SK-N-SH (cell line): ENCODE measurements around the gene CDK15. TPM values are rescaled to one million over a fixed set of nuclear protein-coding genes. Genes with fewer than 3 reads are reported as not detected.

Experiments used
- CTCF ChIA-PET: fragments of 300-600, 350-600 bp; formaldehyde crosslinking; extraction: SDS; loops from one replicate; lab custom pipeline; 2021; lab: Yijun Ruan, JAX
- POLR2A ChIA-PET: fragments of 350-600 bp; sonication (Branson Sonifier 250); formaldehyde crosslinking; extraction: SDS; loops from one replicate; lab custom pipeline; 2020; ENCODE audit warnings: antibody characterized with exemption, inconsistent platforms; lab: Yijun Ruan, JAX
- DNase-seq: peaks from one replicate; pipeline ENCODE4 v3.0.0; 2012
- H2AFZ ChIP-seq: fragments of 200-600 bp; sonication (generic); 2 replicates; pipeline ENCODE4 v1.8.1; 2016; ENCODE audit warnings: antibody characterized with exemption, mild to moderate bottlenecking, low read depth
- H3F3A ChIP-seq: fragments of 200-600 bp; sonication (generic); replicated peaks from 2 replicates; pipeline ENCODE3; 2016; ENCODE audit warnings: antibody characterized with exemption, mild to moderate bottlenecking; ENCODE audit not compliant: insufficient read depth
- H3K27ac ChIP-seq, 2 experiments: fragments of 200-500 bp in 1 of 2; fragments of 200-600 bp in 1 of 2; sonication (Bioruptor generic) in 1 of 2; sonication (generic), shearing (Covaris generic) in 1 of 2; 2 replicates each; pipeline versions ENCODE4 v1.5.1 to v1.6.1; 2014 to 2016; ENCODE audit warnings: low read depth in 2 of 2, inconsistent platforms in 1 of 2, low read length in 1 of 2, mild to moderate bottlenecking in 1 of 2, mixed read lengths in 1 of 2
- H3K27me3 ChIP-seq: fragments of 200-600 bp; sonication (generic), shearing (Covaris generic); 2 replicates; pipeline ENCODE4 v1.6.1; 2016; ENCODE audit warnings: mixed run types; ENCODE audit not compliant: insufficient read depth
- H3K36me3 ChIP-seq, 2 experiments: fragments of 200-500 bp in 1 of 2; fragments of 200-600 bp in 1 of 2; sonication (Bioruptor generic) in 1 of 2; sonication (generic) in 1 of 2; replicated peaks in 1 of 2; 2 replicates each; pipeline versions ENCODE3 to v1.5.1; 2014 to 2016; ENCODE audit warnings: low read length in 1 of 2, mild to moderate bottlenecking in 1 of 2; ENCODE audit not compliant: insufficient read depth in 2 of 2, control insufficient read depth in 1 of 2
- H3K4me1 ChIP-seq, 2 experiments: fragments of 200-500 bp in 1 of 2; fragments of 200-600 bp in 1 of 2; sonication (Bioruptor generic) in 1 of 2; sonication (generic), shearing (Covaris generic) in 1 of 2; 2 replicates each; pipeline versions ENCODE4 v1.5.1 to v1.6.1; 2014 to 2016; ENCODE audit warnings: low read depth in 1 of 2, low read length in 1 of 2, mixed run types in 1 of 2; ENCODE audit not compliant: insufficient read depth in 2 of 2, control insufficient read depth in 1 of 2
- H3K4me2 ChIP-seq: fragments of 200-600 bp; sonication (generic), shearing (Covaris generic); 2 replicates; pipeline ENCODE4 v1.6.1; 2017; ENCODE audit warnings: mixed run types
- H3K4me3 ChIP-seq, 2 experiments: fragments of 200-500 bp in 1 of 2; fragments of 200-600 bp in 1 of 2; sonication (Bioruptor generic) in 1 of 2; sonication (generic), shearing (Covaris generic) in 1 of 2; 2 replicates each; pipeline versions ENCODE4 v1.5.1 to v1.8.1; 2014 to 2016; ENCODE audit warnings: low read depth in 2 of 2, inconsistent platforms in 1 of 2, low read length in 1 of 2, mild to moderate bottlenecking in 1 of 2, mixed read lengths in 1 of 2, moderate library complexity in 1 of 2
- H3K79me2 ChIP-seq: fragments of 200-600 bp; sonication (generic); 2 replicates; pipeline ENCODE4 v1.8.1; 2017; ENCODE audit warnings: mild to moderate bottlenecking; ENCODE audit not compliant: insufficient read depth
- H3K9ac ChIP-seq: fragments of 200-600 bp; sonication (generic); 2 replicates; pipeline ENCODE4 v1.6.1; 2017; ENCODE audit warnings: mixed run types
- H3K9me2 ChIP-seq: fragments of 200-600 bp; sonication (generic); 2 replicates; pipeline ENCODE4 v1.6.1; 2017; ENCODE audit warnings: mixed run types
- H3K9me3 ChIP-seq: fragments of 200-600 bp; sonication (generic); 2 replicates; pipeline ENCODE4 v1.6.1; 2017; ENCODE audit warnings: mixed run types, mild to moderate bottlenecking, moderate library complexity
- H4K20me1 ChIP-seq: fragments of 200-600 bp; sonication (generic); 2 replicates; pipeline ENCODE4 v1.6.1; 2017; ENCODE audit warnings: mild to moderate bottlenecking, mixed run types; ENCODE audit not compliant: insufficient read depth
- CHD2 ChIP-seq: fragments of 150-350 bp; IDR thresholded peaks from 2 replicates; pipeline ENCODE4 v1.6.1; 2018; ENCODE audit warnings: low read length; ENCODE audit not compliant: partially characterized antibody
- FOSL2 ChIP-seq: IDR thresholded peaks from 2 replicates; pipeline ENCODE4 v1.4.0; 2012; ENCODE audit warnings: low read depth, mild to moderate bottlenecking, moderate library complexity, borderline replicate concordance
- GABPA ChIP-seq: IDR thresholded peaks from 2 replicates; pipeline ENCODE4 v1.4.0; 2012; ENCODE audit warnings: low read depth, mild to moderate bottlenecking
- IRF3 ChIP-seq: fragments of 150-350 bp; IDR thresholded peaks from 2 replicates; pipeline ENCODE4 v1.6.1; 2016; ENCODE audit warnings: mild to moderate bottlenecking, low read depth, low read length
- JUND ChIP-seq: IDR thresholded peaks from 2 replicates; pipeline ENCODE4 v1.4.0; 2012
- NRF1 ChIP-seq: IDR thresholded peaks from 2 replicates; pipeline ENCODE4 v1.6.1; 2012; ENCODE audit warnings: low read depth, mild to moderate bottlenecking, low read length
- PBX3 ChIP-seq: IDR thresholded peaks from 2 replicates; pipeline ENCODE4; 2012
- RFX5 ChIP-seq: IDR thresholded peaks from 2 replicates; pipeline ENCODE4 v1.6.1; 2012; ENCODE audit warnings: mild to moderate bottlenecking, improper control_type of control experiment, low read length
- RXRA ChIP-seq: IDR thresholded peaks from 2 replicates; pipeline ENCODE4 v1.4.0; 2012; ENCODE audit warnings: low read depth, mild to moderate bottlenecking, borderline replicate concordance
- SMC3 ChIP-seq: IDR thresholded peaks from 2 replicates; pipeline ENCODE4 v1.6.1; 2012; ENCODE audit warnings: low read depth, low read length, improper control_type of control experiment
- TAF1 ChIP-seq: IDR thresholded peaks from 2 replicates; pipeline ENCODE4 v1.6.1; 2012; ENCODE audit warnings: low read depth, mild to moderate bottlenecking, low read length, moderate library complexity, borderline replicate concordance
- TCF12 ChIP-seq: IDR thresholded peaks from 2 replicates; pipeline ENCODE4 v1.4.0; 2012
- USF1 ChIP-seq: IDR thresholded peaks from 2 replicates; pipeline ENCODE4 v1.4.0; 2012; ENCODE audit warnings: low read depth, borderline replicate concordance
- USF2 ChIP-seq: fragments of 150-350 bp; IDR thresholded peaks from 2 replicates; pipeline ENCODE4 v1.6.1; 2017; ENCODE audit warnings: antibody characterized with exemption, low read length, low read depth, borderline replicate concordance
- WGBS: methylation state at CpG from one replicate; pipeline ENCODE4 v1.1.6; 2017; ENCODE audit warnings: low lambda C conversion rate; 5-methylcytosine and 5-hydroxymethylcytosine counted together
- polyA plus RNA-seq, 3 experiments: library from polyadenylated mRNA; depleted of rRNA; stranded (reverse); fragments of >200 nt; gene quantifications; 2 replicates each; pipeline ENCODE4 v1.2.3, GENCODE V29; 2012

The CDK15 gene
- polyA plus RNA-seq, 1 of the 3 experiments (the other 2 are of a cell fraction) = 1.8 TPM

- Histone ChIP-seq H3K9me3 (no peaks in the 10 kb centered on the region), H3K27ac (no peak overlapping the region), H3K79me2 (no peaks in the 10 kb centered on the region), H3K9me2 (no peaks in the 10 kb centered on the region), H3K4me1 (peaks cover 44 to 66% of the 10 kb centered on the region in 2 experiments), H3F3A (peaks cover 15% of the 10 kb centered on the region), H3K36me3 (no peaks in the 10 kb centered on the region), H3K4me3 (no peak overlapping the region), H3K27me3 (no peaks in the 10 kb centered on the region), H4K20me1 (no peaks in the 10 kb centered on the region)
- ChIA-PET POLR2A (no interaction called here), CTCF (interaction anchor here (1.4 to 3.3 kb wide), 2 partner anchors 26 to 292 kb away, joined by 3 to 14 read pairs; no protein-coding TSS in a partner anchor)
- DNase-seq = no peak
- TF ChIP-seq GABPA = no peak
- peak; percentile 44 for TF ChIP-seq JUND
- TF ChIP-seq USF2 = no peak
- peak; percentile 53; the same call in 1 of the 2 replicates for TF ChIP-seq FOSL2
- no peak for TF ChIP-seq USF1
- TF ChIP-seq PBX3 = peak; percentile 65
- no peak for TF ChIP-seq CHD2
- no peak; the same call in 1 of the 2 replicates for TF ChIP-seq TCF12
- TF ChIP-seq TAF1 = no peak
- TF ChIP-seq, all 33 proteins: peak for 3
- Histone ChIP-seq H3K9ac (no peak overlapping the region), H2AFZ (no peak overlapping the region), H3K4me2 (no peak overlapping the region)
- WGBS = 48% methylated on average over 3 of the region's 3 CpGs
Observed at GRCh38 chr2:201886504-201886903, 80.2 kb downstream of the CDK15 start.

GRCh38 chr2:201887773-201888425 lies 81.6 kb downstream of the CDK15 start:
- H3K9me3 ChIP-seq = no peaks in the 10 kb centered on the region
- no peaks in the 10 kb centered on the region for H4K20me1 ChIP-seq
- H3F3A ChIP-seq = peaks cover 10% of the 10 kb centered on the region
- no peak for TF ChIP-seq SMC3
- TF ChIP-seq RXRA = no peak
- no peak for TF ChIP-seq RFX5
- no peak for TF ChIP-seq NRF1
- no peak for TF ChIP-seq IRF3
- H3K36me3 ChIP-seq = no peaks in the 10 kb centered on the region
- no peak for DNase-seq
- no peaks in the 10 kb centered on the region for H3K27me3 ChIP-seq
- 37% methylated on average over 9 of the region's 9 CpGs for WGBS
- peak overlapping the region; percentile 45 for H3K4me2 ChIP-seq
- peak overlapping the region; percentile 60 for H2AFZ ChIP-seq
- H3K4me1 ChIP-seq = peaks cover 30 to 54% of the 10 kb centered on the region in 2 experiments
- H3K9ac ChIP-seq = no peak overlapping the region
- ChIA-PET CTCF (interaction anchor here (0.7 to 3.3 kb wide), 3 partner anchors 27 to 137 kb away, joined by 3 to 14 read pairs (median 3); no protein-coding TSS in a partner anchor), POLR2A (no interaction called here)
- no peak overlapping the region for H3K27ac ChIP-seq
- H3K4me3 ChIP-seq = no peak overlapping the region
- H3K9me2 ChIP-seq = no peaks in the 10 kb centered on the region
- no peaks in the 10 kb centered on the region for H3K79me2 ChIP-seq
